ENCODE results near the gene PHF24.
"Not testable (repeated sequence)": the region's sequence is repeated elsewhere in the genome, so short reads cannot be mapped to it uniquely, and the experiment has no call there.

PHF24 gene

GRCh38 chr9:34957492-34958410 lies at the start of gene PHF24:
PHF24 (plus strand) TSS chr9:34958285; CDS start chr9:34971299, 13,014 bp downstream.
- H3K4me1 ChIP-seq (ENCODE audit: control insufficient read depth in 1 of 2, insufficient read depth in 2 of 2, low read length in 2 of 2) = no peaks in the 10 kb centered on the region
- H3K9me3 ChIP-seq (ENCODE audit: control insufficient read depth in 1 of 2, low read length in 2 of 2) = no peaks in the 10 kb centered on the region
- H3K36me3 ChIP-seq (ENCODE audit: control insufficient read depth in 1 of 2, insufficient read depth in 2 of 2, low read length in 2 of 2) = no peaks in the 10 kb centered on the region
- H3K4me3 ChIP-seq (ENCODE audit: low read depth in 1 of 2, low read length in 2 of 2) = no peak within 1 kb of the TSS
- H3K9ac ChIP-seq (ENCODE audit: low read depth in 1 of 2, low read length in 2 of 2) = no peak within 1 kb of the TSS
- H3K27me3 ChIP-seq (ENCODE audit: control insufficient read depth in 1 of 2, insufficient read depth in 2 of 2, low read length in 2 of 2) = peaks cover 44 to 45% of the 10 kb centered on the region in 2 donors
- no peak within 1 kb of the TSS for H3K27ac ChIP-seq (ENCODE audit: low read depth, low read length)

GRCh38 chr9:34927061-34927460 lies 31.0 kb upstream of the PHF24 start:
- H3K9ac ChIP-seq (ENCODE audit: low read depth in 1 of 2, low read length in 2 of 2) = no peak overlapping the region

GRCh38 chr9:34928921-34929320 lies 29.2 kb upstream of the PHF24 start:
- no peak overlapping the region for H3K27ac ChIP-seq (ENCODE audit: low read depth, low read length)
- H3K4me3 ChIP-seq (ENCODE audit: low read depth in 1 of 2, low read length in 2 of 2) = no peak overlapping the region
- no peaks in the 10 kb centered on the region for H3K36me3 ChIP-seq (ENCODE audit: control insufficient read depth in 1 of 2, insufficient read depth in 2 of 2, low read length in 2 of 2)
- H3K27me3 ChIP-seq (ENCODE audit: control insufficient read depth in 1 of 2, insufficient read depth in 2 of 2, low read length in 2 of 2) = no peaks in the 10 kb centered on the region
- H3K9me3 ChIP-seq (ENCODE audit: control insufficient read depth in 1 of 2, low read length in 2 of 2) = no peaks in the 10 kb centered on the region
- H3K9ac ChIP-seq (ENCODE audit: low read depth in 1 of 2, low read length in 2 of 2) = no peak overlapping the region
- no peaks in the 10 kb centered on the region for H3K4me1 ChIP-seq (ENCODE audit: control insufficient read depth in 1 of 2, insufficient read depth in 2 of 2, low read length in 2 of 2)

More at GRCh38 chr9:34927061-34927460, 31.0 kb upstream of the PHF24 start:
- H3K9me3 ChIP-seq (ENCODE audit: control insufficient read depth in 1 of 2, low read length in 2 of 2) = no peaks in the 10 kb centered on the region
- H3K27me3 ChIP-seq (ENCODE audit: control insufficient read depth in 1 of 2, insufficient read depth in 2 of 2, low read length in 2 of 2) = no peaks in the 10 kb centered on the region
- H3K36me3 ChIP-seq (ENCODE audit: control insufficient read depth in 1 of 2, insufficient read depth in 2 of 2, low read length in 2 of 2) = no peaks in the 10 kb centered on the region
- H3K4me1 ChIP-seq (ENCODE audit: control insufficient read depth in 1 of 2, insufficient read depth in 2 of 2, low read length in 2 of 2) = no peaks in the 10 kb centered on the region
- no peak overlapping the region for H3K27ac ChIP-seq (ENCODE audit: low read depth, low read length)
- H3K4me3 ChIP-seq (ENCODE audit: low read depth in 1 of 2, low read length in 2 of 2) = no peak overlapping the region

GRCh38 chr9:34929506-34930102 lies 28.5 kb upstream of the PHF24 start:
- H3K9ac ChIP-seq (ENCODE audit: low read depth in 1 of 2, low read length in 2 of 2) = no peak overlapping the region
- H3K27ac ChIP-seq (ENCODE audit: low read depth, low read length) = no peak overlapping the region
- no peak overlapping the region for H3K4me3 ChIP-seq (ENCODE audit: low read depth in 1 of 2, low read length in 2 of 2)
- no peaks in the 10 kb centered on the region for H3K9me3 ChIP-seq (ENCODE audit: control insufficient read depth in 1 of 2, low read length in 2 of 2)
- no peaks in the 10 kb centered on the region for H3K27me3 ChIP-seq (ENCODE audit: control insufficient read depth in 1 of 2, insufficient read depth in 2 of 2, low read length in 2 of 2)
- H3K36me3 ChIP-seq (ENCODE audit: control insufficient read depth in 1 of 2, insufficient read depth in 2 of 2, low read length in 2 of 2) = no peaks in the 10 kb centered on the region
- H3K4me1 ChIP-seq (ENCODE audit: control insufficient read depth in 1 of 2, insufficient read depth in 2 of 2, low read length in 2 of 2) = no peaks in the 10 kb centered on the region

GRCh38 chr9:34939989-34940388 lies 18.1 kb upstream of the PHF24 start:
- H3K27ac ChIP-seq (ENCODE audit: low read depth, low read length); H3K4me3 ChIP-seq (ENCODE audit: low read depth in 1 of 2, low read length in 2 of 2); H3K9ac ChIP-seq (ENCODE audit: low read depth in 1 of 2, low read length in 2 of 2); H3K4me1 ChIP-seq (ENCODE audit: control insufficient read depth in 1 of 2, insufficient read depth in 2 of 2, low read length in 2 of 2); H3K36me3 ChIP-seq (ENCODE audit: control insufficient read depth in 1 of 2, insufficient read depth in 2 of 2, low read length in 2 of 2); H3K9me3 ChIP-seq (ENCODE audit: control insufficient read depth in 1 of 2, low read length in 2 of 2): not testable (repeated sequence)
- peaks cover 0 to 13% of the 10 kb centered on the region in 2 donors for H3K27me3 ChIP-seq (ENCODE audit: control insufficient read depth in 1 of 2, insufficient read depth in 2 of 2, low read length in 2 of 2)

GRCh38 chr9:34948451-34948850 lies 9.6 kb upstream of the PHF24 start:
- Histone ChIP-seq H3K27ac (ENCODE audit: low read depth, low read length) (no peak overlapping the region), H3K4me1 (ENCODE audit: control insufficient read depth in 1 of 2, insufficient read depth in 2 of 2, low read length in 2 of 2) (no peaks in the 10 kb centered on the region)

GRCh38 chr9:34954225-34954624 lies 3.9 kb upstream of the PHF24 start:
- Histone ChIP-seq H3K27me3 (ENCODE audit: control insufficient read depth in 1 of 2, insufficient read depth in 2 of 2, low read length in 2 of 2) (peaks cover 21 to 30% of the 10 kb centered on the region in 2 donors), H3K9ac (ENCODE audit: low read depth in 1 of 2, low read length in 2 of 2) (no peak overlapping the region)

More at GRCh38 chr9:34948451-34948850, 9.6 kb upstream of the PHF24 start:
- Histone ChIP-seq H3K9ac (ENCODE audit: low read depth in 1 of 2, low read length in 2 of 2) (no peak overlapping the region), H3K4me3 (ENCODE audit: low read depth in 1 of 2, low read length in 2 of 2) (no peak overlapping the region), H3K36me3 (ENCODE audit: control insufficient read depth in 1 of 2, insufficient read depth in 2 of 2, low read length in 2 of 2) (no peaks in the 10 kb centered on the region), H3K9me3 (ENCODE audit: control insufficient read depth in 1 of 2, low read length in 2 of 2) (no peaks in the 10 kb centered on the region), H3K27me3 (ENCODE audit: control insufficient read depth in 1 of 2, insufficient read depth in 2 of 2, low read length in 2 of 2) (peaks cover 0 to 13% of the 10 kb centered on the region in 2 donors)

GRCh38 chr9:34956066-34956465 lies 2.0 kb upstream of the PHF24 start:
- H3K4me1 ChIP-seq (ENCODE audit: control insufficient read depth in 1 of 2, insufficient read depth in 2 of 2, low read length in 2 of 2); H3K9ac ChIP-seq (ENCODE audit: low read depth in 1 of 2, low read length in 2 of 2); H3K4me3 ChIP-seq (ENCODE audit: low read depth in 1 of 2, low read length in 2 of 2); H3K27ac ChIP-seq (ENCODE audit: low read depth, low read length); H3K9me3 ChIP-seq (ENCODE audit: control insufficient read depth in 1 of 2, low read length in 2 of 2); H3K36me3 ChIP-seq (ENCODE audit: control insufficient read depth in 1 of 2, insufficient read depth in 2 of 2, low read length in 2 of 2): not testable (repeated sequence)
- peaks cover 35 to 45% of the 10 kb centered on the region in 2 donors for H3K27me3 ChIP-seq (ENCODE audit: control insufficient read depth in 1 of 2, insufficient read depth in 2 of 2, low read length in 2 of 2)

More at GRCh38 chr9:34954225-34954624, 3.9 kb upstream of the PHF24 start:
- Histone ChIP-seq H3K27ac (ENCODE audit: low read depth, low read length) (no peak overlapping the region), H3K4me3 (ENCODE audit: low read depth in 1 of 2, low read length in 2 of 2) (no peak overlapping the region), H3K9me3 (ENCODE audit: control insufficient read depth in 1 of 2, low read length in 2 of 2) (no peaks in the 10 kb centered on the region), H3K4me1 (ENCODE audit: control insufficient read depth in 1 of 2, insufficient read depth in 2 of 2, low read length in 2 of 2) (no peaks in the 10 kb centered on the region), H3K36me3 (ENCODE audit: control insufficient read depth in 1 of 2, insufficient read depth in 2 of 2, low read length in 2 of 2) (no peaks in the 10 kb centered on the region)

- H3K4me1 ChIP-seq (ENCODE audit: control insufficient read depth in 1 of 2, insufficient read depth in 2 of 2, low read length in 2 of 2) = no peaks in the 10 kb centered on the region
- no peaks in the 10 kb centered on the region for H3K36me3 ChIP-seq (ENCODE audit: control insufficient read depth in 1 of 2, insufficient read depth in 2 of 2, low read length in 2 of 2)
- H3K9ac ChIP-seq (ENCODE audit: low read depth in 1 of 2, low read length in 2 of 2) = no peak overlapping the region
- no peak overlapping the region for H3K27ac ChIP-seq (ENCODE audit: low read depth, low read length)
- peaks cover 40 to 44% of the 10 kb centered on the region in 2 donors for H3K27me3 ChIP-seq (ENCODE audit: control insufficient read depth in 1 of 2, insufficient read depth in 2 of 2, low read length in 2 of 2)
- H3K4me3 ChIP-seq (ENCODE audit: low read depth in 1 of 2, low read length in 2 of 2) = no peak overlapping the region
- H3K9me3 ChIP-seq (ENCODE audit: control insufficient read depth in 1 of 2, low read length in 2 of 2) = no peaks in the 10 kb centered on the region
Measured at GRCh38 chr9:34956648-34957047, 1.4 kb upstream of the PHF24 start.

GRCh38 chr9:34958411-34958982 lies 412 bp downstream of the PHF24 start:
- H3K9ac ChIP-seq (ENCODE audit: low read depth in 1 of 2, low read length in 2 of 2) = no peak overlapping the region
- peaks cover 47 to 48% of the 10 kb centered on the region in 2 donors for H3K27me3 ChIP-seq (ENCODE audit: control insufficient read depth in 1 of 2, insufficient read depth in 2 of 2, low read length in 2 of 2)
- H3K4me1 ChIP-seq (ENCODE audit: control insufficient read depth in 1 of 2, insufficient read depth in 2 of 2, low read length in 2 of 2) = no peaks in the 10 kb centered on the region
- H3K36me3 ChIP-seq (ENCODE audit: control insufficient read depth in 1 of 2, insufficient read depth in 2 of 2, low read length in 2 of 2) = no peaks in the 10 kb centered on the region
- no peak overlapping the region for H3K4me3 ChIP-seq (ENCODE audit: low read depth in 1 of 2, low read length in 2 of 2)
- no peaks in the 10 kb centered on the region for H3K9me3 ChIP-seq (ENCODE audit: control insufficient read depth in 1 of 2, low read length in 2 of 2)
- no peak overlapping the region for H3K27ac ChIP-seq (ENCODE audit: low read depth, low read length)

Measured in duodenal mucosa (tissue), 2 donors.